ENCODE results near the gene FAM78B. TPM values are rescaled to one million over a fixed set of nuclear protein-coding genes. Genes with fewer than 3 reads are reported as not detected.

The FAM78B gene
- total RNA-seq, 1 experiment from 2014 or later = not detected

DNA sequence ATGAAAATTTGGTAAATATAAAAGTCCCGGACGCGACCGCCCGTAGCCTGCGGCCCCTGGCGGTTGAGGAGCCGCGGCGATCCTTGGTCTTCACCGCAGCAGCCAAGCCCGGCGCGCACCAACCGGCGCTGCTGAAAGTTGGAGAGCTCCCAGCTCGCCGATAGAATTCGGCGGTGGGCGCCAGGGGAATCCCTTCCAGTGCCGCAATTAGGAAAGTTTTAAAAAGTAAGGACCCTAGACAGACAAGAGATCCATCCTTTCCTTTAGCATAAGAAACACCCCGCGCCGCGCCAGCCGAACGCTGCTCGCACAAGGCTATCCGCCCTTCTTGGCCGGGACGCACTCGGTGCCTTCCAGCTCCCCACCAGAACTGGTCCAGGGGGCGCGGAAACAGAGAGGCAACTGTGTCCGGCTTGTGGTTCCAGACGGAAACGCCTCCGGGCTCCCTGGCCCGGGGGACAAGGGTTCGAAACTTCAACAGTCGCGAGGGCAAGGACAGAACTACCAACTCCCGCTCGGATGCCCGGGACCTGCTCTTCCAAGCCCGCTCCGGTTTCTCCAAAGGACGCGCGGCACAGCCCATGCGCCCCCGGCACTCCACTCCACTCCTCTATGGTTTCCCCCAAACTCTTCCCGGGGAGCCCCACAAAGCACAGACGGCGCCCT, 1.7 kb downstream of the FAM78B start:
- DNase-seq (ENCODE audit: low read depth) = peak; percentile 15

- DNase-seq (ENCODE audit: low read depth) = no peak
These were observed 2.2 kb downstream of the FAM78B start for GRCh38 chr1:166164646-166164994.

- no peak for DNase-seq (ENCODE audit: low read depth)
These were observed 7.1 kb downstream of the FAM78B start for GRCh38 chr1:166159656-166160055.

GRCh38 chr1:166156674-166157073, 10.1 kb downstream of the FAM78B start:
- no peak for DNase-seq (ENCODE audit: low read depth)

DNA sequence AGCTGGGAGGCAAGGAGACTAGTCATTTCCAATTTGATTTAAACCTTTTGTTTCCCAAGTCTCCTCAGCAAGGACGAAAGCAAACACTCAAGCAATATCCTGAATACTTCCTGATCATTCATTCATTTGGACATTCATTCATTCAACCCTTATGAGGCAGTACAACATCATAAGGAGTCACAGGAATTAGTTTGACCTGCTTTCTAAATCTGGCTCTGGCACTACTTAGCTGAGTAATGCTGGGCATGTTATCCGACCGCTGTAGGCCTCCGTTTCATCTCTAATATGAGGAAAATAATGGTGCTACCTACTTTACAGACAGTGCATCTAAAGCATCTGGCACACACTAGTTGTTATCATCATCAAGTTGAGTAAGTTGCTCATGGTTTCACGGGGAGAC, 11.7 kb downstream of the FAM78B start:
- DNase-seq (ENCODE audit: low read depth) = no peak

DNA sequence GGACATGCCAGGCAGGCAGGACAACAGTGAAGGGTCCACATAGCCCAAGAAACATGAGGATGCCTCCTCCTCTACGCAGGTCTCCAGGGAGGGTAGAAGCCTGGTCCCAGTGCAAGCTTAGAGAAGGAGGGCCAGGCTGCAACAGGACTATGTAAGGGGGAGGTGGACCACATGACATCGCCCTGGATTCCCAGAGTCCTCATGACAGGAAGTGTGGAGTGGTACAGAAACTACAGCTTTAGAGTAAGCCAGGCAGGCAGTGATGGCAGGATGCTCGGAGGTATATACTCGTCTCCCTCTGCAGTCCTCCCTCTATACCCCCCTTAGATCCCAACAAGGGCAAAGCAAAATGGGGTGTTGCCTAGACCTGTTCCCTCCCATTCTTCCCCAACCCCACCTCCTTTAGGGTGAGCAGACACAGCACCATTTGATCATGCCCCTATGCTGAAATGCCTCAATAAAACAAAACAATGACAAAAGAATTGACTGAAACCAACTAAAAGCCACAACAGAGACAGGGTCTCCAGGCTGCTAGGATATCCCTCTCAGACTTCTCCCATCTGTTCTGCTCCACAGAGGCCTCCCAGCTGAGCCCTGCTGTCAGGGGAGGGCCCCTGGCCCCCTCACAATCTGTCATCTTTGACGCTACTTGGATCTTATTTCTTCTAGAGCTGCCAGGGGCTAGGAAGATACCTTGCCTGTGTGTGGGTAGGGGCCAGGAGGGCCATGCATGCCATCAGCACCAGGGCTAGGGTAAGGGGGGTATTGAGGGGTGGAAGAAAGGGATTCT, 13.1 kb downstream of the FAM78B start:
- no peak for DNase-seq (ENCODE audit: low read depth)

DNA sequence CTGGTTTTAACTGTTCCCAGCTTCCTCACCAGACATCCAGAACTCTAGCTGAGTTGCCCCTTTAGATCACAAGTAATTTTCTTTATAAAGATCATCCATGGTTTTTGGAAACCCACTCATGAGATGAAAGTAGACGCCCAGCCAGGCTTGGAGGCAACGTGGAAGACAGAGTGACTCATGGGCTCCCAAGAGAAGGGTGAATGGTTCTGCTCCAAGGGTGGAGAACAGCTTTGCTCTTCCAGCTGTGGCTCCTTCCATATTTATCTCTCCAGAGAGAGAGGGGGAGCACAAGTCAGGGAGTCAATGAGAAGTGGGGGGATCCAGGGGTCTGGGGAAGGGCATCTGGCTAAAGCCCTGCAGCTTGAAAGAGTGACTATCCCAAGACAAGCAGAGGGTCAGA, 13.8 kb downstream of the FAM78B start:
- no peak for DNase-seq (ENCODE audit: low read depth)

DNA sequence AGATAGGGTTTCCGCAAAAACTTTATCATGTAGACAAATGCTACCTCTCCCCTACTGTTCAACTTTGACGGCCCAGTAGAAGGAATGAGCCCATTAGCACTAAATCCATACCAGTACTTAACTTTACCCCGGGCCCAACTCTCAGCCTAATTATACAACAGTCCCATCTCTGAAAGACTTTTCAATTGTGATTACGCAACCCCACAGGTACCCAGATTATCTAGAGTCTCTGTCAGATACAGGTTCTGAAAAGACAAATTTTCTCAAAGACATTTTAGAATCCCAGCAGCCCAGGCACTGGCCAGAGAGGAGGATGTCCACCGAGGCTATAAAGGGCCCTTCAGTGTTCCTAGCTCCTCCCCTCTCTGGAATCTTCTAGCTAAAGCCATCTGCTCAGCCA, 15.0 kb downstream of the FAM78B start:
- no peak for DNase-seq (ENCODE audit: low read depth)

- peak; percentile 78 for DNase-seq (ENCODE audit: low read depth)
These were observed 21.3 kb downstream of the FAM78B start for GRCh38 chr1:166145499-166145898.

DNA sequence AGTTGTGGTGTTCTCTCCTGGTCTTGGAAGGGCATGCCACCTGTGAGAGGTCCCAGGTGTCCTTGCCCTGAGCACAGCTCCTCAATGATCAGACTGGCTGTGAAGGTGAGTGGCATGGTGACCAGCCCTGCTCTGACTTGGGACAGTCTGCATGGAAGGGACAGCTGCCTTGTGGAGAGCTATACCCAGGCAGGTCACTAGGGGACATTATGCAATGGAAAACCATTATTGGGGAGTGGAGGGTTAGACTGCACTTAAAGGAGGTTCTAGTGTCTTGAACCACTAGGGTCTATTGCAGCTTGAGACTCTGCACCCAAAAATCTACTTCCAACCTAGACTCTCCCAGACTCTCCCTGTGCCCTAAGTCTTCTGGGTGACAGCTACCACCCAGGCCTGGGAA, 24.8 kb downstream of the FAM78B start:
- no peak for DNase-seq (ENCODE audit: low read depth)

DNA sequence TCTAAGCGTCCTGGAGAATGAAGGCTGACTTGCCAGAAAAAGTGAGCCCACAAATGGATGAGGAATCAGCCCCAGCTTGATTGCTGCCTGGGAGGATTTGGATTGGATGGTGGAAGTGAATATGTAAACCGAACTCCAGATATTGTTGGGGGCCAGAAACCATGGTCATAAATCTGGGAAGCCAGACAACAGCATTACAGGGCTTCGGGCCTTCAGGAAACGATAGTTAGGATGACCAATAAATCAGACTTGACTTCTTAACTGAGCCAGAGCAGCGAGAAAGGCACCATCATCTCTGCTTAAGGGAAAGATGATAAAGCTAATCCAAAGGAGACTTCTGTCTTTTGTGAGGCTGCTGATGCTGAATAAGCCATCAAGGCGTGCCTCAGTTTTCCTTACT, 26.6 kb downstream of the FAM78B start:
- no peak for DNase-seq (ENCODE audit: low read depth)

DNA sequence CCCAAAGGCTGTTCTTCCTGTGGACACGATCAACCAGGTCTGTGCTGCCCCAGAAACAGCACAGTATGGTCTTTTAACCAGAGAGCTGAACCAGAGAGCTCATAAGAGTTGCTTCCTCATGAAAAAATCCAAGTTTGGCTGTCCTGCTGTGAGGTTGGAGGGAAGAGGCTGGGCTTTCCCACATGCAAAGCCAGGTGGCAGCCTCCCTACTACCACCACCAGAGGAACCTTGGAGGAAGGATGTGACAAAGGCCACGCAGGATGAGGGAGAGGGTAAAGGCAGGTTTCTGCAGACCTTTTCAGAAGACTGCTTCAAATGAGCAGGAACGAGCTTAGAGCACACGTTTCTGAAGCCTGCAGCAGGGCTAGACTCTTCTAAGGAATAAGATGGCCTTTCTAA, 27.1 kb downstream of the FAM78B start:
- DNase-seq (ENCODE audit: low read depth) = no peak

DNA sequence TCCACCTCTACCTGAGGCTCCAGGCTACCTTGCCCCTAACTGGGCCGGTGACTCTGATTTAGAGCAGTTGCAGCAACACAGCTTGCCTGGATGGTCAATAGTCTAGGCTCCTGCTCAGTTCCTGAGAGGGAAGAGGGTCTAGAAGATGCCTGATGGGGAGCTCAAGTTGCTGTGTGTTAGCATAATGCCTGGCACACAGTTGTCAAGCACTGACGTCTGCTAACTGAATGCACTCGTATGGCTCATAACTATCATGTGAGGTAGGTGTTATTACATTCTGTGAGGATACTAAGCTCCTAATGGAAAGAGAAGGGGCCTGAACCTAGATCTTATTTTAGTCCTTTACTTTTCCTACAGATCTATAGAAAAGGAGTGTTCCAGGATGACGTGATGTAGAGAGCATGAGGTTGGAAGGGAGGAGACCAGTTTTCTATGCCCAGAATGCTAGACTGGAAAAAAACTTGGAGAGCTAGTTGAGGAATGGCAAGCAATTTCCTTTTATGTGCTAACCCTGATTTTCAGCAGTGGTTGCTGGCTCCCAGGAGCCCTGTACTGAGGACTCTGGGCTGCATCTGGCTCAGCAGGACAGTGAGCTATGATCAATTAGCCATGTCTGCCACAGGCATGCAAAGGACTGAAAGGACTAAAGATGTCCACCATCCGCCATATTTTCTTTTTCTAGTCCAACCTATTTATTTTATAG, 30.0 kb downstream of the FAM78B start:
- DNase-seq (ENCODE audit: low read depth) = no peak

GRCh38 chr1:166136222-166136621, 30.6 kb downstream of the FAM78B start:
- DNase-seq (ENCODE audit: low read depth) = no peak

DNA sequence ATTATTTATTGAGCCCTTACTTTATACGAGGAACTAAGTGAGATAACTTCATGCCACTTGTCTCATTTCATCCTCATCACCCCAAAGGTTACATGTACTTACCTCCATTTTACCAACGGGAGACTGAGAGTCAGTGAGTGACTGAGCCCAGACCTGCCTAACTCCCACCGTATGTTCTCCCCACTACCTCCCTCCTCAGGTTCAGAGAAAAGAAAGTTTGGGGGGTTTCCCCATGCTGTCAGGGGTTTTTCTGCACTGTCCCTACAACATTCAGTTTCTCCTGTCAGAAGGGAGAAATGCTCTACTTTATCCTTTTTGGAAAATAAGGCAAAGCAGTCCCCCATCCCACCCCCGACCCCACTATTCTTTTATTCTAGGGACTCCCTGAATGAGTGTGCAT, 32.9 kb downstream of the FAM78B start:
- DNase-seq (ENCODE audit: low read depth) = no peak

GRCh38 chr1:166133276-166133841, 33.4 kb downstream of the FAM78B start:
- no peak for DNase-seq (ENCODE audit: low read depth)

DNA sequence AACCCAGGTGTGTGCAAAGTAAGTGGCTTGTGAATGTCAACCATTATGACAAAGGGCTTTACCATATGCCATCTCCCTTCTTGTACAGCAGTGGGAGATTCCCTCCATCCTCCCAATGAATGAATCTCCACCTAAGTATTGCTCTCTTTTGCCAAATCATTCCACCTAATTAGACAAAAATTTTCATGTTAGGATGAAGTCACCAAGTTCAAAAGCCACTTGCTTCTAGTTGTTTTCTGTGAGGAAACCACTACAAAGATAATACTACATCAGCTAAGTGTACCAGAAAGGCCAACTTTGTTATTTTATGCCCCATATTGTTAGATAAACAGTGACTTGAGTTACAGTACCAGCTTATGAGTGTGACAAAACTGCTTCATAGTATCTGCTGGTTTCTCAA, 34.3 kb downstream of the FAM78B start:
- no peak for DNase-seq (ENCODE audit: low read depth)

GRCh38 chr1:166129006-166129405, 37.8 kb downstream of the FAM78B start:
- no peak for DNase-seq (ENCODE audit: low read depth)

- no peak for DNase-seq (ENCODE audit: low read depth)
These were observed 38.6 kb downstream of the FAM78B start for GRCh38 chr1:166128195-166128594.

DNA sequence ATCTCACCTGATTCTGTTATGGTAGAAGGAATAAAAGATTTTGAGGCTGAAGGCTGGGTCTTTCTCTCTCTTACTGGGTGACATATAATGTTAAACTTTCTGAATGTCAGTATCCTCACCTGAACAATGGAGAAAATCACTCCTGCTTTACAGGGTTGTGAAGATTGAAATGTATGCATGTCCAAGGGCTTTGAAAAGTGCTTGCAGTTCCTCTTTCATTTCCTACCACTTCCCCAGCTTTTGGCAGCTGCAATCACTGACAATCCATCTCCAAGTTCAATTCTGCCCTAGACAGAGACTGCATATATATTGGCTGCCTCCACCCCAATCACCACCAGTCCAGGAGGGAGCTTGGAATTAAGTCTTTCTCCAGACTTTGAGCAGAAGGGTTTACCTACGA, 39.8 kb downstream of the FAM78B start:
- no peak for DNase-seq (ENCODE audit: low read depth)

DNA sequence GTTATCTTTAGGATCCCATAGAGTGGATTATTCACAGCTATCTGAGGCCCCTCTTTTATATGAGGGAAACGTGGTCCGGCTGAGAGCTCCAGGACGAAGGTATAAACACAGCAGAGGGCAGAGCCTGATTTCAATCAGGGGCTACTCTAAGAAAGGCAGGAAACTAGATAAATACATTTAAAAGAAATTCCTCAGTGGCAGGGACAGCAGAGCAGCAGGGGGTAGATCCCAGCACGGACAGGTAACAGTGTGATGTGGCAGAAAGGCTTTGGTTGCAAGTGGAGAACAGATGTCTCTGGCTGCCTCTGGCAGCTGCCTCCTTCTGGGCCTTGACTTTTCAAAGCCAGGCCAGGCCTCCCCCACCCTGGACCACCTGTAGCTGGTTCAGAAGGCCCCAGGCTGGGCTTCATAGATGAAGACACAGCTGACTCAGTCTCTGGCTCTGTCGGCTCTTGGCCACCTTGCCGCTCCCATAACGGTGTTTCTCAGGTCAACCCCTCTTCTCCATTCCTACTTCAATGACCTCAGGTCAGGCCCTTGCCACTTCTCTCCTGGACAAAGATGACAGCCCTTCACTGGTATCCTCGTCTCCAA, 43.8 kb downstream of the FAM78B start:
- no peak for DNase-seq (ENCODE audit: low read depth)

DNA sequence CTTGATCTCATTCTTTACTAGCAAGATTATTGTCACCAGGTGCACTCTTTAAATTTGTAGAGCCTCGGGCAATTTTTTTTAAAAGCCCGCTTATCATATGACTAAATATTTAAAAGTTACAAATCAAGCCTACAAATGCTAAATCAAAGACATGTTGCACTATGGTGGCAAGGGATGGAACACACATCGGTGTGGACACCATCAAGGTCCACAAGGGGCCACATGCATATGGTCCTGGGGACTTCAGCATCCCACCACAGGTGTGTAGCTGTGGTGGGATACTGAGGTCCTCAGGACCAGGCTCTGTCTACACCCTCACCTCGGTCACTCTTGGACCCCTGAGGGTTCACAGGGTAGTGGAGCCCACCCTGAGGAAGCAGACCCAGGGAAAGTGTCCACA, 45.8 kb downstream of the FAM78B start:
- no peak for DNase-seq (ENCODE audit: low read depth)
